ENCODE data around the gene AGMO. TPM values are rescaled to one million over a fixed set of nuclear protein-coding genes. Genes with fewer than 3 reads are reported as not detected.

The AGMO gene
- total RNA-seq, 1 donor from 2014 or later, result 0.36 TPM

DNA sequence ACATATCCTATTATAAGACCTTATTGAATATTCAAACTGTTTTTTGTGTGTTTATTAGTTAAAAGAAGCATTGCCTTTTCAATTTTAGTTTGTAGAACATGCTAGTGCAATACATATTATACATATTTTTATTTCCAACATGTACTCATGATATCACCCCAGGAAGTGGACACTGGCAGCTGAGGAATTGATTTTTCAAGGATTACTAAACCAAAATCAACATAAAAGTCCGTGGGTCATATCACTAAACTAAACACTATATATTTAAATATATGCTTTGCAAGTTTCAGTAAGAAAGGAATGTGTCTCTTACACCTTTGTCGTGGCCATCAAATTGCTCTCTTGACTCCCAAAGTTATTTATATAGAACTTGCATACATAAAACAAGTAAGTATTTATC lies 185.2 kb downstream of the AGMO start:
- no peak overlapping the region for H3K27ac ChIP-seq (replicated peaks)
- intact Hi-C loops (cut with micrococcal nuclease), result no loop called here
- TF ChIP-seq, protein P1, sequence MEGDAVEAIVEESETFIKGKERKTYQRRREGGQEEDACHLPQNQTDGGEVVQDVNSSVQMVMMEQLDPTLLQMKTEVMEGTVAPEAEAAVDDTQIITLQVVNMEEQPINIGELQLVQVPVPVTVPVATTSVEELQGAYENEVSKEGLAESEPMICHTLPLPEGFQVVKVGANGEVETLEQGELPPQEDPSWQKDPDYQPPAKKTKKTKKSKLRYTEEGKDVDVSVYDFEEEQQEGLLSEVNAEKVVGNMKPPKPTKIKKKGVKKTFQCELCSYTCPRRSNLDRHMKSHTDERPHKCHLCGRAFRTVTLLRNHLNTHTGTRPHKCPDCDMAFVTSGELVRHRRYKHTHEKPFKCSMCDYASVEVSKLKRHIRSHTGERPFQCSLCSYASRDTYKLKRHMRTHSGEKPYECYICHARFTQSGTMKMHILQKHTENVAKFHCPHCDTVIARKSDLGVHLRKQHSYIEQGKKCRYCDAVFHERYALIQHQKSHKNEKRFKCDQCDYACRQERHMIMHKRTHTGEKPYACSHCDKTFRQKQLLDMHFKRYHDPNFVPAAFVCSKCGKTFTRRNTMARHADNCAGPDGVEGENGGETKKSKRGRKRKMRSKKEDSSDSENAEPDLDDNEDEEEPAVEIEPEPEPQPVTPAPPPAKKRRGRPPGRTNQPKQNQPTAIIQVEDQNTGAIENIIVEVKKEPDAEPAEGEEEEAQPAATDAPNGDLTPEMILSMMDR (IDR thresholded peaks at IDR 0.05; ENCODE audit: borderline replicate concordance), result no peak

GRCh38 chr7:15370441-15370840 lies 191.4 kb downstream of the AGMO start:
- H3K4me3 ChIP-seq, result no peak overlapping the region
- intact Hi-C loops (cut with micrococcal nuclease), result no loop called here
- H3K27me3 ChIP-seq (ENCODE audit: low read depth), result no peaks in the 10 kb centered on the region
- no peaks in the 10 kb centered on the region for H3K4me1 ChIP-seq
- H3K27ac ChIP-seq (replicated peaks), result no peak overlapping the region
- H3K9me3 ChIP-seq (replicated peaks), result no peaks in the 10 kb centered on the region
- H3K36me3 ChIP-seq, result no peaks in the 10 kb centered on the region
- no peak for DNase-seq
- TF ChIP-seq, protein P1 (IDR thresholded peaks at IDR 0.05; ENCODE audit: borderline replicate concordance), result no peak

More for the DNA sequence above, 185.2 kb downstream of the AGMO start:
- peaks cover 16% of the 10 kb centered on the region for H3K9me3 ChIP-seq (replicated peaks)
- no peaks in the 10 kb centered on the region for H3K36me3 ChIP-seq
- H3K4me3 ChIP-seq, result no peak overlapping the region
- no peak for DNase-seq
- H3K27me3 ChIP-seq (ENCODE audit: low read depth), result no peaks in the 10 kb centered on the region
- H3K4me1 ChIP-seq, result no peaks in the 10 kb centered on the region

- DNase-seq, result no peak
- H3K9me3 ChIP-seq (replicated peaks), result no peaks in the 10 kb centered on the region
- no peak overlapping the region for H3K27ac ChIP-seq (replicated peaks)
- H3K36me3 ChIP-seq, result no peaks in the 10 kb centered on the region
- no peaks in the 10 kb centered on the region for H3K4me1 ChIP-seq
- no peak overlapping the region for H3K4me3 ChIP-seq
- no peaks in the 10 kb centered on the region for H3K27me3 ChIP-seq (ENCODE audit: low read depth)
- intact Hi-C loops (cut with micrococcal nuclease), result no loop called here
- TF ChIP-seq, protein P1 (IDR thresholded peaks at IDR 0.05; ENCODE audit: borderline replicate concordance), result no peak
Observed at GRCh38 chr7:15368653-15369052, 193.2 kb downstream of the AGMO start.

GRCh38 chr7:15367897-15368296 lies 193.9 kb downstream of the AGMO start:
- no peak for DNase-seq
- Histone ChIP-seq H3K9me3 (replicated peaks) (no peaks in the 10 kb centered on the region), H3K36me3 (no peaks in the 10 kb centered on the region), H3K4me3 (no peak overlapping the region), H3K27me3 (ENCODE audit: low read depth) (no peaks in the 10 kb centered on the region), H3K27ac (replicated peaks) (no peak overlapping the region), H3K4me1 (no peaks in the 10 kb centered on the region)
- intact Hi-C loops (cut with micrococcal nuclease), result no loop called here
- TF ChIP-seq, protein P1 (IDR thresholded peaks at IDR 0.05; ENCODE audit: borderline replicate concordance), result no peak

GRCh38 chr7:15358112-15358511 lies 203.7 kb downstream of the AGMO start:
- no peak for DNase-seq
- no peaks in the 10 kb centered on the region for H3K9me3 ChIP-seq (replicated peaks)
- TF ChIP-seq, protein P1 (IDR thresholded peaks at IDR 0.05; ENCODE audit: borderline replicate concordance), result no peak

More at GRCh38 chr7:15358112-15358511, 203.7 kb downstream of the AGMO start:
- Histone ChIP-seq H3K27me3 (ENCODE audit: low read depth) (no peaks in the 10 kb centered on the region), H3K27ac (replicated peaks) (no peak overlapping the region), H3K36me3 (no peaks in the 10 kb centered on the region), H3K4me3 (no peak overlapping the region), H3K4me1 (no peaks in the 10 kb centered on the region)
- intact Hi-C loops (cut with micrococcal nuclease), result no loop called here

Measured in left ventricle myocardium inferior (tissue), 1 donor.